Mammary epithelial cell (primary cell): ENCODE data around the gene EIF2B1.

Experiments used
- CTCF ChIP-seq, 2 donors: IDR thresholded peaks in 1 of 2; conservative IDR thresholded peaks in 1 of 2; 2 replicates each; pipeline ENCODE4 v1.5.1; 2011 to 2012; ENCODE audit warnings: inconsistent platforms in 2 of 2, low read length in 2 of 2, mild to moderate bottlenecking in 2 of 2, control low read depth in 1 of 2, low read depth in 1 of 2; ENCODE audit not compliant: insufficient read depth in 1 of 2; ENCODE audit errors: extremely low read depth in 1 of 2
- EZH2 ChIP-seq: IDR thresholded peaks from 2 replicates; pipeline ENCODE4 v1.6.1; 2012; ENCODE audit warnings: low read length, inconsistent platforms, borderline replicate concordance

GRCh38 chr12:123656392-123656791, 22.9 kb upstream of the EIF2B1 start:
- TF ChIP-seq CTCF (conservative IDR thresholded peaks at IDR 0.05 in 1 of 2, IDR thresholded peaks at IDR 0.05 in 1 of 2; ENCODE audit: extremely low read depth in 1 of 2, insufficient read depth in 1 of 2, low read depth in 1 of 2, low read length in 2 of 2), result no peak
- TF ChIP-seq EZH2, result no peak
